Neural crest cell (in vitro differentiated cells): ENCODE measurements around the gene OCIAD1. TPM values are rescaled to one million over a fixed set of nuclear protein-coding genes. Genes with fewer than 3 reads are reported as not detected.
A peak's percentile ranks its signal among the peaks of the same experiment; 100 is the strongest.
"Not testable (repeated sequence)": the region's sequence is repeated elsewhere in the genome, so short reads cannot be mapped to it uniquely, and the experiment has no call there.

Experiments
- DNase-seq: peaks from one replicate; pipeline ENCODE4 v3.0.0; 2021; ENCODE audit warnings: low read depth, mixed read lengths, low spot score
- H3K27ac Mint-ChIP-seq: one replicate; pipeline ENCODE4 v1.8.0; 2021; ENCODE audit warnings: mild to moderate bottlenecking, mixed read lengths; ENCODE audit not compliant: unreplicated experiment
- H3K27me3 Mint-ChIP-seq: 2 replicates; pipeline ENCODE4 v1.8.0; 2021; ENCODE audit warnings: low read depth, mild to moderate bottlenecking, mixed read lengths
- H3K36me3 Mint-ChIP-seq: 2 replicates; pipeline ENCODE4 v1.8.0; 2021; ENCODE audit warnings: low read depth, mild to moderate bottlenecking, mixed read lengths
- H3K4me1 Mint-ChIP-seq: 2 replicates; pipeline ENCODE4 v1.8.0; 2021; ENCODE audit warnings: mixed read lengths
- H3K4me3 Mint-ChIP-seq: one replicate; pipeline ENCODE4 v1.8.0; 2021; ENCODE audit warnings: mild to moderate bottlenecking, mixed read lengths
- H3K9me3 Mint-ChIP-seq: 2 replicates; pipeline ENCODE4 v1.8.0; 2021; ENCODE audit warnings: mixed read lengths
- CTCF ChIP-seq: fragments of 200-600 bp; sonication (generic); conservative IDR thresholded peaks from 2 replicates; pipeline ENCODE4 v1.5.0; 2021; ENCODE audit warnings: antibody characterized with exemption, mild to moderate bottlenecking
- total RNA-seq: library from RNA; stranded (reverse); gene quantifications from 2 replicates; pipeline ENCODE4 v1.2.1, GENCODE V29; 2021

The OCIAD1 gene
- total RNA-seq, 1 donor from 2014 or later, result 129 TPM

DNA sequence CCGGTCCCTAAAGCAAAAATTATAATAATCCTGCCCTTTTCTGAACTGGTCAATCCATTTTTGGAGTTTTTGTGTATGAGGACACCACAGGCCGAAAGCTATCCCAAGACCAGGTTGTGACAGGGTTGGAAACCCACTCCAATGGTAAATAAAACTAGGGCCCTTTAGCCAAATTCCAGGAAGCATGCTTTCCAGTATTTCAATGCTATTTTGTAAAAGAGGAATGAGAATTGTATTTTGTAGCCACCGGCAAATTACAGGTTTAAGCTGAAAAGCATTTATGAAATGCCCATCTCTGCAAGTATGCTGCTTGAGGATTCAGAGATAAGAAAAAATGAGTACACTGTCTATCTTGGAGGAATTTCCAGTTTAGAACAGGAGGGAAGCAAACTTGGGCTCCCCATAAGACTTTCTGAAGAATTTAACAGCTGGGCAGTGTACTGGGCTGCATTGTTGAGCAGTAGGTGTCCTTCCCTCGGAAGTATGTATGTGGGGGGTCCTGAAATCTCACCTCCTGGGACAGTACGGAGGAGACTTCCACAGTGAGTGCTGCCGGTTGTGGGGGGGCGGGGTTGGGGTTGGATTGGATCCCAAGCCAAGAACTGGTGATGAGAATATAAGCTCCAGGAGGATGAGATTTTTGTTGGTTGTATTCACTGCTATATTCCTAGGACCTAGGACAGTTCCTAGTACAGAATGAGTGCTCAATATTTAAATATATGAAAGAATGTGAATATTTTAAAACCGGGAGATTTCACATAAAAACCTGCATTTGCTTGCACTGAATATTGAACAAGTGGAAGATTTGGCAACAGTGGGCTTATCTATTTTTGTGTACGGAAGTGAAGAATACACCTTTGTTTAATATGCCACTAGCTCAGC, 48.9 kb downstream of the OCIAD1 start:
- no peak for DNase-seq
- no peak overlapping the region for H3K27ac Mint-ChIP-seq
- peaks cover 2% of the 10 kb centered on the region for H3K36me3 Mint-ChIP-seq
- no peaks in the 10 kb centered on the region for H3K4me1 Mint-ChIP-seq
- H3K27me3 Mint-ChIP-seq, result no peaks in the 10 kb centered on the region
- no peak for TF ChIP-seq CTCF
- H3K4me3 Mint-ChIP-seq, result no peak overlapping the region
- no peaks in the 10 kb centered on the region for H3K9me3 Mint-ChIP-seq

DNA sequence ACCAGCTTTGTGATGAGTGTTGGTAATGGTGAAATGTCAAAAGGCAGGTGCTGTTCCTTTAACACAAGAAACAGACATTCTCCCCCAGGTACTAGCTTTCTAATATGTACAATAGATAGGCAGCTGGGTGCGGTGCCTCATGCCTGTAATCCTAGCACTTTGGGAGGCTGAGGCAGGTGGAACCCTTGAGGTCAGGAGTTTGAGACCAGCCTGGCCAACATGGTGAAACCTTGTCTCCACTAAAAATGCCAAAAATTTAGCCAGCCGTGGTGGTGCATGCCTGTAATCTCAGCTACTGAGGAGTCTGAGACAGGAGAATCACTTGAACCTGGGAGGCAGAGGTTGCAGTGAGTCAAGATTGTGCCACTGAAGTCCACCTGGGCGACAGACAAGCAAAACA, 50.8 kb downstream of the OCIAD1 start:
- not testable (repeated sequence) for H3K9me3 Mint-ChIP-seq, H3K36me3 Mint-ChIP-seq, H3K27me3 Mint-ChIP-seq, H3K27ac Mint-ChIP-seq, H3K4me1 Mint-ChIP-seq, H3K4me3 Mint-ChIP-seq, DNase-seq

DNA sequence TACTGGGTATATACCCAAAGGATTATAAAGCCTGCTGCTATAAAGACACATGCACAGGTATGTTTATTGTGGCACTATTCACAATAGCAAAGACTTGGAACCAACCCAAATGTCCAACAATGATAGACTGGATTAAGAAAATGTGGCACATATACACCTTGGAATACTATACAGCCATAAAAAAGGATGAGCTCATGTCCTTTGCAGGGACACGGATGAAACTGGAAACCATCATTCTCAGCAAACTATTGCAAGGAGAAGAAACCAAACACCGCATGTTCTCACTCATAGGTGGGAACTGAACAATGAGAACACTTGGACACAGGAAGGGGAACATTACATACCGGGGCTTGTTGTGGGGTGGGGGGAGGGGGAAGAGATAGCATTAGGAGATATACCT, 58.9 kb downstream of the OCIAD1 start:
- not testable (repeated sequence) for H3K27ac Mint-ChIP-seq, H3K4me1 Mint-ChIP-seq, H3K9me3 Mint-ChIP-seq, DNase-seq, H3K4me3 Mint-ChIP-seq, H3K27me3 Mint-ChIP-seq
- peaks cover 27% of the 10 kb centered on the region for H3K36me3 Mint-ChIP-seq

DNA sequence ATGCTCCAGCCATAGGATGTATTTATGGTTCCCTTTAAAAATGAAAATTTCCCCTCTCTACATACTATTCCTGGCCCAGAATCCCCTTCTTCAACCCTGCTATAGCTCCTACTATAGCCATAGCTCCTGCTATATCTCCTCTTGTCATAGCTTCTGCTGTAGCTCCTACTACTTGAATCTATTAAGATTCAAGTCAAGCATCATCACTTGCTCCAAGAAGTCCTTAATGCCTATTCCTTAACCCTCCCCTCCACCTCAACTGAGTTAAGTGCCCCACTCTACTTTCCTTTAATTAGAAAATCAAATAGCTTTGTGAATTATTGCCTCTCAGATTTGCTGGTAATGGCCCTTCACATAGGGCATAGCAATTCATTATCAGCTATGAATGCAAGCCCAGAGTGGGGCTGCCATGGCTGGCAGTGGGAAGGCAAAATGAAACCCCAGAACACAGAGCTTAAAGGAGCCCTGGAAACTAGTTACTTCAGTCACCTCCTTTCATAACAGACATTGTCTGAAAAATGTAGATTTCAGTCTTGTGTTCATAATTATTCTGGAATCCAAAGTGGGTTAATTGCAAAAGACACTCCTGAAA, 60.2 kb downstream of the OCIAD1 start:
- H3K36me3 Mint-ChIP-seq, result peaks cover 31% of the 10 kb centered on the region
- H3K9me3 Mint-ChIP-seq, result peaks cover 5% of the 10 kb centered on the region
- no peak overlapping the region for H3K4me3 Mint-ChIP-seq
- TF ChIP-seq CTCF, result no peak
- DNase-seq, result no peak
- no peaks in the 10 kb centered on the region for H3K27me3 Mint-ChIP-seq
- no peak overlapping the region for H3K27ac Mint-ChIP-seq
- no peaks in the 10 kb centered on the region for H3K4me1 Mint-ChIP-seq

DNA sequence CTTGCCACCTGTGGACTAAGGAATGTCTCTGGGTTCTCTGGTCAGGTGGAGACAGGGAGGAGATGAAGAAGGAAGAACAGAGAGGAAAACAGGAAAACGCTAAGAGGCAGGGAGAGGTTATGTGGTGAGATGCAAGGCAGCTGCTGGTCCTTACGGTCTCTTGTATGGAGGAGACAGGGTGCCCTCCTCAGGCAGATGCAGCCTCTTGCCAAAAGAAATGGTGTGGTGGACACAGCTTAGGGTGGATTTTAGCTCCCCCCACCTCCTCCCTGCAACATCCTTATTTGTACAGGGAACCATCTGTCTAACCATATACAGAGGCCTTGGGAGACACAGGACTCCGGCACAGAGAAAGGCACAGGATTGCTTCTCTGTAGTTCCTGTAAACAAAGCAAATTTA, 66.0 kb downstream of the OCIAD1 start:
- H3K4me1 Mint-ChIP-seq, result peaks cover 14% of the 10 kb centered on the region
- peaks cover 15% of the 10 kb centered on the region for H3K36me3 Mint-ChIP-seq
- H3K27ac Mint-ChIP-seq, result peak overlapping the region; percentile 37
- no peaks in the 10 kb centered on the region for H3K27me3 Mint-ChIP-seq
- H3K9me3 Mint-ChIP-seq, result no peaks in the 10 kb centered on the region
- TF ChIP-seq CTCF, result no peak
- no peak for DNase-seq
- H3K4me3 Mint-ChIP-seq, result no peak overlapping the region

- no peak for TF ChIP-seq CTCF
- no peaks in the 10 kb centered on the region for H3K27me3 Mint-ChIP-seq
- no peak overlapping the region for H3K4me3 Mint-ChIP-seq
- H3K36me3 Mint-ChIP-seq, result peaks cover 11% of the 10 kb centered on the region
- peaks cover 14% of the 10 kb centered on the region for H3K4me1 Mint-ChIP-seq
- peak overlapping the region; percentile 48 for H3K27ac Mint-ChIP-seq
- no peaks in the 10 kb centered on the region for H3K9me3 Mint-ChIP-seq
- DNase-seq, result no peak
Observed at GRCh38 chr4:48898733-48899431, 68.0 kb downstream of the OCIAD1 start.
